RPMI7951 (cell line): Measurements from ENCODE around the gene LMX1A. TPM values are rescaled to one million over a fixed set of nuclear protein-coding genes. Genes with fewer than 3 reads are reported as not detected.

ENCODE experiments used
- DNase-seq: peaks from one replicate; pipeline ENCODE4 v3.0.0-alpha.2; 2012; ENCODE audit warnings: low read depth
- total RNA-seq: library from RNA; depleted of rRNA; stranded (reverse); fragments of >200 nt; shearing (Covaris generic); gene quantifications from 2 replicates; pipeline ENCODE4 v1.2.3, GENCODE V29; 2014

LMX1A gene
- total RNA-seq, 1 experiment from 2014 or later, result not detected

- no peak for DNase-seq
Observed at GRCh38 chr1:165222580-165222979, 133.9 kb downstream of the LMX1A start.

GRCh38 chr1:165218731-165219130 lies 137.8 kb downstream of the LMX1A start:
- no peak for DNase-seq

- no peak for DNase-seq
Observed at GRCh38 chr1:165217958-165218357, 138.6 kb downstream of the LMX1A start.

GRCh38 chr1:165216254-165216653 lies 140.3 kb downstream of the LMX1A start:
- DNase-seq, result no peak

- DNase-seq, result no peak
Observed at GRCh38 chr1:165215676-165216075, 140.8 kb downstream of the LMX1A start.

GRCh38 chr1:165212229-165212628 lies 144.3 kb downstream of the LMX1A start:
- DNase-seq, result no peak

DNA sequence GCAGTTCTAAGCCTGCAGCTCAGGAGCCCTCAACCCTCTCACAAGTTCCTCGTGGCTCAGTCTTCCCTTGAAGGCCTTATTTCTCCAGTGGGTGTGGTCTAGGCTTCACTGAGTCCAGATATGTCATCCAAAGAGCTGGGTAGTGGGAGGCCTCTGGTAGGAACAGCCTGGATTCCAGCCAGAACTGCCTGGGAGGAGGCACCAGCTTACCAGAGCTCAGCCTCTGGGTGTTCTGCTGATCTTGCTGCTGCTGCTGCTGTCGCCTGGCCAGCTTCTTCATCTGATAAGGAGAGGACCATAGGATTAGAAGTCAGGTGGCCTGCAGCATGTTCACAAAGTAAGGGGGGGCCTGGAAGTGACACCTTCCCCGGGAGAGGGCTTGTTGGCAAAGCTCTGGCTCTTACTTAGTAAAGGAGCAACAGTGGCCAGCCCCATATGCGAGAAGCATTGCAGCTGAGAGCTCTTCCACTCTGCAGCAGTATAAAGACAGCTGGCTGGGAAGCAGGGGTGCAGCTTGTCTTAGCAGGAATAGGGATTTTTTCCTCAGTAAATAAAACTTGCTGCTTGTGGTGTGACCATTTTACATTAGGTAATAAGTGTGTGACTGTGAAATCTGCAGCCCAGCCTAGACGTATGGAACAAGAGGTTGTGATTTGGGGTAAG lies 148.5 kb downstream of the LMX1A start:
- no peak for DNase-seq

- no peak for DNase-seq
Observed at GRCh38 chr1:165205145-165205544, 151.4 kb downstream of the LMX1A start.

DNA sequence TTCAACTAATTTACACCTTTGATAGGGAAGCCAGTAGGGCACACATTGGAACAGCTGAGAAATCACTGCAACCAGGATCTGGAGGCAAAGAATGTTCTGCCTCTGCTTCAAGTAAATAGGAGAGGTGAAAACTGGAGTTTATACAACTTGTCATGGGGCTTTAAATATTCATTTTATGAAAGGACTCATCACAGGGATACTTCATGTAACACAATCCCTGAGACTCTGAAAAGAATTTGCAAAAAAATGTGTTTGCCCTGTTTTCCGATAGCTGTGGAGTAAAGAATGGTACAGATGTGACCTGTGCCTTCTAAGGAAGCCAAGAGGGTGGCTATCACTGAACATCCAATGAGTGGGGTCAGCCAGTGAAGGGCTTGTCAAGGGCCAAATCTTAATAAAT lies 152.0 kb downstream of the LMX1A start:
- no peak for DNase-seq

GRCh38 chr1:165191087-165191486 lies 165.4 kb downstream of the LMX1A start:
- no peak for DNase-seq

DNA sequence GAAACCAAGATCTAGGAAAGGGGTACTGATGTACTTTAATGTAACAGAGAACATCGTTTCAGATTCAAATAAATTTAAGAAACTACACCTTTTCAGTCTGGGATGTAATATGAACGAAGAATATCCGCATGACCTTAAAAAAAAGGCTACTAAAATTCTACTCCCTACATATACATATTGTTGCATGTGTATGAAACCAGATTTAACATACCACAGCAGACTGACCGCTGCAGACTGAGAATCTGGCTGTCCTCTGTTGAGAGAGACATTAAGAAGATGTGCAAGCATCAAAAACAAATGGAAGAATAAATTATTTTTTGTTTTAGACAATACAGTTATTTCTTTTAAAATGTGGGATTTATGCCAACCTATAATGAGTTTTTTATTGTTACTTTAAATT lies 166.6 kb downstream of the LMX1A start:
- no peak for DNase-seq

DNA sequence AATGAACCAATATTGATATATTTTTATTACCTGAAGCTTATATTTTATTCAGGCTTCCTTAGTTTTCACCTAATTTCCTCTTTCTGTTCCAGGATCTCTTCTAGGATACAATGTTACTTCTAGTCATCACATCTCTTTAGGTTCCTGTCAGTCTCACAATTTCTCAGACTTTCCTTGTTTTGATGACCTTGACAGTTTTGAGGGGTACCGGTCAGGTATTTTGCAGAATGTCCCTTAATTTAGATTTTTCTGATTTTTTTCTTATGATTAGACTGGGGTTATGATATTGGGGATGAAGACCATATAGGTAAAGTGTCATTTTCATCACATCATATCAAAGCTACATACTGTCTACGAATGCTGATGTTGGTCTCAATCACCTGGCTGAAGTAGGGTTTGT lies 167.5 kb downstream of the LMX1A start:
- DNase-seq, result no peak

- DNase-seq, result no peak
Observed at GRCh38 chr1:165187031-165188009, 169.2 kb downstream of the LMX1A start.

GRCh38 chr1:165185161-165185889 lies 171.2 kb downstream of the LMX1A start:
- DNase-seq, result no peak

- no peak for DNase-seq
Observed at GRCh38 chr1:165182975-165183374, 173.5 kb downstream of the LMX1A start.

DNA sequence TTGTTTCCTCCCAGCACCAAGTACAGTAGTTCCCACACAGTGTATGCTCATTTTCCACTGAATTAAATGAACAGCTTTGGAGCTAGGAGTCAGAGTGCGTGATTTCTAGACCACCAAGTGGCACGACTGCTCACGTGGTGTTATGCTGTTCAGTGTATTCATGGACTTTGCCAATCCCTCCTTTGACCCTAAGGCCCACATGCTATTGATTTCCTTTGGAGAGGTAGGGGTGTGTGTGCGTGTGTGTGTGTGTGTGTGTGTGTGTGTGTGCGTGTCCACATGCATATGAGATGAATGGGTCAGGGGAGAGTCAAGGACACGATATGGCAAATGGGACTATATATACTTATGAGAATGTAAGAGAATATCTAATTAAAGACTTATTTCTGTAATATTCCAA lies 177.2 kb downstream of the LMX1A start:
- no peak for DNase-seq

DNA sequence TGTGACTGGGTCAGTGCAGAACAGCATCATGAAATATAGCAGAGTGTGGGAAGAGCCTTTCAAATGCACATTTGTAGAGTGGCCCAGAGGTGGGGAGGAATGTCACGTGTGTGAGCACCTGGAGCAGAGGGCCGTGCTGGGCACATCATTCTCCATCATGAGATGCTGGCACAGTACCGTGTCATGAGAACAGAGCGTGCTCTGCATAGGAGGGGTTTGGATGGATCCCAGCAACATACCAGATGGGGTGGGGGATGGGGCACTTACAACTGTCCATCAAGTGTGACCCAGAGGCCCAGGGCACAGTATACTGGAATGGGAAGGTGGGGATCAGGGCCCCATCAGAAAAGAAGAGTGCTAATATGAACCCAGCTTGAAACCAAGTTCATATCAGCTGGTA lies 182.0 kb downstream of the LMX1A start:
- DNase-seq, result no peak

DNA sequence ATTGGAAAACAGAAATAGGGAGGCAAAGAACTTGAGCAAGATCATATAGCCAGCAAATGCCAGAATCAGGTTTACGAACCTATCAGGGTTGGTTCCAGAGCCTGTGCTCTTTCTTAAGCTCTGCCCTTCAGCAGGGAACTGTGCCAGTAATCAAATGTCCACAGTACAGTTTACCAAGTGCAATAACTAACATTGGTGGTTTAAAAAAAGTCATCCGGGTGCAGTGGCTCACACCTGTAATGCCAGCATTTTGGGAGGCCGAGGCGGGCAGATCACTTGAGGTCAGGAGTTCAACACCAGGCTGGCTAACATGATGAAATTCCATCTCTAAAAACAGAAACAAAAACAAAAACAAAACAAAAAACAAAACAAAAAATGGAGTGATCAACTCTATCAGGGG lies 182.7 kb downstream of the LMX1A start:
- no peak for DNase-seq

DNA sequence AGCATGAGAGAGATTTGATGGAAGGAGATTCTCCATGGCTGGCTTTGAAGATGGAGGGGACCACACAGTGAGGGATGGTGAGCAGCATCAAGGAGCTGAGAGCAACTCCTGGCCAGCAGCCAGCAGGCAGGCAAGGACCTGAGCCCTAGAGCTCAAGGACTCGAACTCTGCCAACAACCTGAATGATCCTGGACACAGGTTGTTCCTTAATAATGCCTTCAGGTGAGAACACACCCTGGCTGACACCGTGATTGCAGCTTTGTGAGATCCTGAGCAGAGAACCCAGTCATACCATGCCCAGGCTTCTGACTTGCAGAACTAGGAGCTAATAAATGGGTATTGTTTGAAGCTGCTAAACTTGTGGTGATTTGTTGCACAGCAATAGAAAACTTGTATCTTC lies 183.1 kb downstream of the LMX1A start:
- DNase-seq, result no peak

- no peak for DNase-seq
Observed at GRCh38 chr1:165172666-165173065, 183.8 kb downstream of the LMX1A start.

- no peak for DNase-seq
Observed at GRCh38 chr1:165169729-165170128, 186.8 kb downstream of the LMX1A start.

- DNase-seq, result no peak
Observed at GRCh38 chr1:165169028-165169427, 187.5 kb downstream of the LMX1A start.
